Stimulated activated CD4-positive, alpha-beta T cell treated with anti-CD3 and anti-CD28 coated beads, Interleukin-4, amount 100 ng/mL, for 1 hour (primary cell): ENCODE data around the gene IFT20.
A peak's percentile ranks its signal among the peaks of the same experiment; 100 is the strongest.

Experiments used
- DNase-seq: peaks from one replicate; pipeline ENCODE4 v3.0.0-alpha.2; 2020

Gene IFT20

GRCh38 chr17:28335201-28335958 lies at the start of gene IFT20, which contains the start of gene TNFAIP1:
Gene IFT20, minus strand, starts transcription at chr17:28335472. Its CDS starts 3,487 bp downstream, at chr17:28331985.
Gene TNFAIP1, plus strand, starts transcription at chr17:28335761. Its CDS starts 3,761 bp downstream, at chr17:28339522.
- peak; percentile 94 for DNase-seq

GRCh38 chr17:28385037-28385400 lies 49.7 kb upstream of the IFT20 start:
- DNase-seq, result no peak

- peak; percentile 66 for DNase-seq
Measured at GRCh38 chr17:28384281-28385036, 49.2 kb upstream of the IFT20 start.

- DNase-seq, result peak; percentile 35
Measured at GRCh38 chr17:28381141-28381825, 46.0 kb upstream of the IFT20 start.

- no peak for DNase-seq
Measured at GRCh38 chr17:28379814-28380801, 44.8 kb upstream of the IFT20 start.

GRCh38 chr17:28372945-28373274 lies 37.6 kb upstream of the IFT20 start:
- no peak for DNase-seq

- DNase-seq, result peak; percentile 34
Measured at GRCh38 chr17:28372203-28372944, 37.1 kb upstream of the IFT20 start.

GRCh38 chr17:28371245-28372202 lies 36.3 kb upstream of the IFT20 start, which contains the start of gene SARM1:
Gene SARM1, plus strand, starts transcription at chr17:28371694. Its CDS starts 339 bp downstream, at chr17:28372033.
- peak; percentile 84 for DNase-seq

GRCh38 chr17:28370744-28371103 lies 35.5 kb upstream of the IFT20 start:
- no peak for DNase-seq

- DNase-seq, result no peak
Measured at GRCh38 chr17:28370035-28370743, 34.9 kb upstream of the IFT20 start, which contains the start of gene VTN. Gene VTN, minus strand, starts transcription at chr17:28370307. Its CDS starts 104 bp downstream, at chr17:28370203.

GRCh38 chr17:28369684-28370034 lies 34.4 kb upstream of the IFT20 start:
- no peak for DNase-seq

- no peak for DNase-seq
Measured at GRCh38 chr17:28368915-28369683, 33.8 kb upstream of the IFT20 start.

GRCh38 chr17:28368306-28368831 lies 33.1 kb upstream of the IFT20 start:
- DNase-seq, result no peak

- no peak for DNase-seq
Measured at GRCh38 chr17:28367641-28368305, 32.5 kb upstream of the IFT20 start.

GRCh38 chr17:28366605-28367004 lies 31.3 kb upstream of the IFT20 start:
- DNase-seq, result no peak

- no peak for DNase-seq
Measured at GRCh38 chr17:28365487-28365886, 30.2 kb upstream of the IFT20 start.

GRCh38 chr17:28364665-28365363 lies 29.5 kb upstream of the IFT20 start, which contains the start of gene SEBOX:
Gene SEBOX, minus strand, starts transcription at chr17:28365199. Its CDS starts 48 bp downstream, at chr17:28365151.
- DNase-seq, result no peak
